GM18505 (cell line): ENCODE measurements around the gene ZBTB48.
"Not testable (repeated sequence)": the region's sequence is repeated elsewhere in the genome, so short reads cannot be mapped to it uniquely, and the experiment has no call there.

Experiments used
- ATAC-seq: cut with Tn5 transposase; IDR thresholded peaks from one replicate; pipeline ENCODE4 v1.9.1; 2021; ENCODE audit not compliant: unreplicated experiment
- POLR2A ChIP-seq: IDR thresholded peaks from 4 replicates; pipeline ENCODE4 v1.6.1; 2011; ENCODE audit warnings: borderline replicate concordance; ENCODE audit not compliant: insufficient read depth, insufficient read length; ENCODE audit errors: extremely low read depth

The ZBTB48 gene

DNA sequence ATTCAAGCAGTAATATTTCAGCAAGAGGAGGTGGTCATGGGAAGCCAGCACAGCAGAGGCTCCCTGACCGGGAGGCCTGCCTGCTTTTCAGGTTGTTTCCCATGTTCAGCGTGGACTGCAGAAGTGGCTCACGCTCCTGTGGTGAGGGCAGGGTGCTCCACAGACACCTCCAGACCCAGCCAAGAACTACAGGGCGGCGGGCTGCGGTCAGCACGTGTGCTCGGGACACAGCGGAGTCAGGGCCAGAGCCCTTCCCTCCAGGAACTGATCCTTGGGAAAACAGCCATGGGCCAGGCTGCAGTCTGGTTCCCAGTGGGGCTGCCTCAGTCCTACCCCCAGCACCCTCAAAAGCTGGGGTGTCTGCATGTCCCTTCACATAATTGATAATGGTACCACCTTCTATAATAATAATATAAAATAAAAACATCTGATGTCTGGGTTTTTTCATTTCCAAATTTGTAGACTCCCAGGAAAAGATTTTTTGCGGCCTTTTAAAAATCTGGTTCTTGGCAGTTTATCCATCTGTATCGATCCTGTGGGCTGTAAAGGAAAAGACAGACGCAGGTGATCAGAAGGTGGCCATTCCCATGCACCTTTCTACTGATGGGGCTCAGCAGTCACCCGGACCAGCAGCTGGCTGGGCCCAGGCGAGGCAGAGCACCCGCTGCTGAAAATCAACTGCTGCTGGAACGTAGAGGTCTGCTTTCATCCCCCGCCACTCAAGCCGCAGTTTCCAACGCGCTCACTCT lies 55.5 kb downstream of the ZBTB48 start:
- TF ChIP-seq POLR2A = no peak
- no peak for ATAC-seq

DNA sequence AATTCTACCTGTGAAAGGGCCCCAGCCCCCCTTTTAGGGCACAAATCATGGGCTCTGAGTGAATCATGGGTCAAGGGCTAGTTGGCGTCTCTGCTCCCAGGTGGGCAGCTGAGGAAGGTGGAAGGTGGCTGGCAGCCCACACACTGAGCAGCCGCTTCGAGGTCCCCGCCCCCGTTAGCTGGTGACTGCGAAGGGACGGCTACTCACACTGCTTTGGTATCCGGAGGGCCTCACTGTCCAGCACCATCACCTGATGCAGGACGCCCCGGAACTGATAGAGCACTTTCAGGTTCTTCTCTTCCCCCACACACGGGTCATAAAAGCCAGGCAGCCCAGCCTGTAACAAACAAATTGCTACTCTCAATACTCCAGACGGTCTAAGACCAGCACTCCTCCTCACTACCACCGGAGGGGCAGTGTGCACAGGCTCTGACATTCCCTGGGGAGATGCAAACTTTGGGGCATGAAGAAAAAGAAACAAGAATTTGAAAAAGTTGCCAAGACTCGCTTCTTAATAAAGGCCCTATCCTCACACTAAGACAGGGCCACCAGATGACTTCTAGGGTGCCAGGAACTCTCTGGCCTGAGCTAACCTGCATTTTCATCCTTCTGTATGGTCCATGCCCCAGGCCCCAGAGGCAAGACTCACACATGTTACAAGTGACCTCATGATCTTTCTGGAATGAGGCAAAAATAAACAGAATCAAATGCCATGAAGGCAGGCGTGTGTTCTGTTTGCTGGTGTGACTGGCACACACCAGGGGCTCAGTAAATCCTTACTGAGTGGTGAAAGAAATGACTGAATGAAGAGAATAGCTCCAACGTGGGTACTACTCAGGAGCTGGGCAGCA lies 56.3 kb downstream of the ZBTB48 start:
- no peak for TF ChIP-seq POLR2A
- no peak for ATAC-seq

DNA sequence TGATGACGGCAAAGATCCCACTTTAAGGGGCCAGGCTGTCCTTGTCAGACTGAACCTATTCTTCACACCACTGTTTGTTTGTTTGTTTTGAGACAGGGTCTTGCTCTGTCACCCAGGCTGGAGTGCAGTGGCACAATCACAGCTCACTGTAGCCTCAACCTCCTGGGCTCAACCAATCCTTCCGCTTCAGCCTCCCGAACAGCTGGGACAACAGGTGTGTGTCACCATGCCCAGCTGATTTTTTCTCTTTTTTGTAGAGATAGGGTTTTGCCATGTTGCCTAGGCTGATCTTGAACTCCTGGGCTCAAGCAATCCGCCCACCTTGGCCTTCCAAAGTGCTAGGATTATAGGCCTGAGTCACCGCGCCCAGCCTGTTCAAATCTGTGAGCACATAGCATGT lies 57.0 kb downstream of the ZBTB48 start:
- not testable (repeated sequence) for ATAC-seq

DNA sequence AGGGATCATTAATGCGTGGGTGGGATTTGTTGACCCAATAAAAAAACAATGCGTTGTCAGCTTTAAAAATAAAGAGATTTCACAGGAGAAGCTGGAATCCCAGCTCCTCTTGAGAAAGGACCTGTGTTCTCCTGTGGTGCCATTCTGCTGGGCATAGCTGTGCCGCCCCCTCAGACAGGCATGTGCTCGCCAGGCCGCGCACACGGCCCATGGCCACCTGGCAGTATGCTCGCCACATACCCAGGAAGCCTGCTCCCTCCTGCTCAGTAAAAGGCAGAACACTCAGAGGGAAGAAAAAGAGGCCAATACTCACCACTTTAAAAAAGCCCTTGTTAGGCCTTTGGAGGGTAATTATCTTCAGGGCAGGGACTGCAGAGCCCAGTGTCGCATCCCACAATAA lies 58.0 kb downstream of the ZBTB48 start:
- ATAC-seq = no peak
- no peak for TF ChIP-seq POLR2A

DNA sequence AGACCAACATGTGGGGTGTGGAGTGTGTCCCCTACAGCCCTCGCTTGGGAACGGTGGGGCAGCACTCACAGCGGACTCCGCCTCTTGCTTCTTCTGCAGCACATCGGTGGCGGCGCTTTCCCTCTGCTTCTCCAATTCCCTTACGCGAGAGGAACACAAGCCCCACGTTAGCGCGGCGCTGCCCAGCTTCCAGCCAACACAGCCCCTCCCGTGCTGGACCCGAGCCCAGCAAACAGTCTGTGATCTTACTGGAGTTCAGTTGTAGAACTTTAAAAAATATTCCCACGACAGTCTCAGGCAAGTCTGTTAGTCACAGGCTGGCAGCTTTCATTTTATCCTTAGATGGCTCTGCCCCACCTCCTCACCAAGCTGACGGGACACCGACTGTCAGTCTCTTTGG lies 58.4 kb downstream of the ZBTB48 start:
- no peak for ATAC-seq

More for the DNA sequence above, 58.4 kb downstream of the ZBTB48 start:
- no peak for TF ChIP-seq POLR2A
